ENCODE measurements around the gene ZBTB12. TPM values are rescaled to one million over a fixed set of nuclear protein-coding genes. Genes with fewer than 3 reads are reported as not detected.

ZBTB12 gene
- total RNA-seq, 1 experiment from 2014 or later: 11.7 TPM

GRCh38 chr6:31919624-31920303, 17.9 kb upstream of the ZBTB12 start:
- H3K27me3 ChIP-seq (replicated peaks; ENCODE audit: control insufficient read depth, insufficient read depth, low read length): no peaks in the 10 kb centered on the region
- CTCF ChIA-PET: interaction anchor here (0.6 to 1.3 kb wide), 3 partner anchors 9 to 57 kb away, joined by 3 to 4 read pairs (median 3); no protein-coding TSS in a partner anchor
- peaks cover 15% of the 10 kb centered on the region for H3K4me1 ChIP-seq
- H3K36me3 ChIP-seq (ENCODE audit: control insufficient read depth, insufficient read depth, low read length): no peaks in the 10 kb centered on the region
- no peak for TF ChIP-seq CTCF (IDR thresholded peaks at IDR 0.05; ENCODE audit: insufficient read depth in 1 of 2, low read depth in 1 of 2, low read length in 1 of 2, severe bottlenecking in 1 of 2, unreplicated experiment in 1 of 2)
- H3K9me3 Mint-ChIP-seq (ENCODE audit: unreplicated experiment): no peaks in the 10 kb centered on the region
- intact Hi-C loops (cut with micrococcal nuclease; ENCODE audit: unreplicated experiment): loop anchor here (2.0 kb wide), 1 partner anchor 21 kb away; no protein-coding TSS in a partner anchor
- H3K4me1 Mint-ChIP-seq (ENCODE audit: low read depth, unreplicated experiment): peaks cover 23% of the 10 kb centered on the region
- BruUV-seq (replicated peaks): no TSS peak
- no peak overlapping the region for H3K27ac Mint-ChIP-seq (ENCODE audit: unreplicated experiment)
- H3K9me3 ChIP-seq: no peaks in the 10 kb centered on the region
- H3K4me3 ChIP-seq (ENCODE audit: low read depth, low read length): no peak overlapping the region
- H3K27me3 Mint-ChIP-seq (ENCODE audit: insufficient read depth, unreplicated experiment): no peaks in the 10 kb centered on the region
- POLR2A ChIA-PET: interaction anchor here (0.7 kb wide), 1 partner anchor 22 kb away, joined by 7 read pairs; the partner anchor contains the start of gene EHMT2
- H3K36me3 Mint-ChIP-seq (ENCODE audit: insufficient read depth, unreplicated experiment): no peaks in the 10 kb centered on the region
- H3K4me3 Mint-ChIP-seq (ENCODE audit: unreplicated experiment): no peak overlapping the region
- DNase-seq: no peak

DNA sequence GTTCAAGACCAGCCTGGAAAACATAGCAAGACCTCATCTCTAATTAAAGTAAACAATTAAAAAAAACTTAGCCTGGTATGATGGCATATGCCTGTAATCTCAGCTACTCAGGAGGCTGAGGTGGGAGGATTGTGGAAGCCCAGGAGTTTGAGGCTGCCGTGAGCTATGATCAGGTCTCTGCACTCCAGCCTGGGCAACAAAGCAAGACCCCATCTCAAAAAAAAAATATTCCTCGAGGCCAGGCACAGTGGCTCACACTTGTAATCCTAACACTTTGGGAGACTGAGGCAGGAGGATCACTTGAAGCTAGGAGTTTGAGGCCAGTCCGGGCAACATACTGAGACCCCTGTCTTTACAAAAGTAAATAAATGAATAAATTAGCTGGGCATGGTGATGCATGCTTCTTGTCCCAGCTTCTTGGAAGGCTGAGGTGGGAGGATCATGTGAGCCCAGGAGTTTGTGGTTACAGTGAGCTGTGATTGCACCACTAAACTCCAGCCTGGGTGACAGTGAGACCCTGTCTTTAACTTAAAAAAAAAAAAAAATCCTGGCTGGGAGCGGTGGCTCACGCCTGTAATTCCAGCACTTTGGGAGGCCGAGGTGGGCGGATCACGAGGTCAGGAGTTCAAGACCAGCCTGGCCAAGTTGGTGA, 16.3 kb upstream of the ZBTB12 start:
- no TSS peak for BruUV-seq (replicated peaks)

More for the DNA sequence above, 16.3 kb upstream of the ZBTB12 start:
- Histone ChIP-seq H3K9me3 (no peaks in the 10 kb centered on the region), H3K4me3 (ENCODE audit: low read depth, low read length) (no peak overlapping the region), H3K36me3 (ENCODE audit: control insufficient read depth, insufficient read depth, low read length) (no peaks in the 10 kb centered on the region), H3K4me1 (peaks cover 15% of the 10 kb centered on the region), H3K27me3 (replicated peaks; ENCODE audit: control insufficient read depth, insufficient read depth, low read length) (no peaks in the 10 kb centered on the region)
- H3K9me3 Mint-ChIP-seq (ENCODE audit: unreplicated experiment): no peaks in the 10 kb centered on the region
- H3K4me1 Mint-ChIP-seq (ENCODE audit: low read depth, unreplicated experiment): peaks cover 23% of the 10 kb centered on the region
- DNase-seq: no peak
- no peaks in the 10 kb centered on the region for H3K36me3 Mint-ChIP-seq (ENCODE audit: insufficient read depth, unreplicated experiment)
- no peak overlapping the region for H3K27ac Mint-ChIP-seq (ENCODE audit: unreplicated experiment)
- POLR2A ChIA-PET: interaction anchor here (0.7 kb wide), 1 partner anchor 78 kb away, joined by 3 read pairs; no protein-coding TSS in a partner anchor
- CTCF ChIA-PET: interaction anchor here (0.6 to 0.7 kb wide), 3 partner anchors 23 to 1050 kb away, joined by 4 to 5 read pairs (median 4); no protein-coding TSS in a partner anchor
- intact Hi-C loops (cut with micrococcal nuclease; ENCODE audit: unreplicated experiment): no loop called here
- H3K4me3 Mint-ChIP-seq (ENCODE audit: unreplicated experiment): no peak overlapping the region
- no peaks in the 10 kb centered on the region for H3K27me3 Mint-ChIP-seq (ENCODE audit: insufficient read depth, unreplicated experiment)
- TF ChIP-seq CTCF (IDR thresholded peaks at IDR 0.05; ENCODE audit: insufficient read depth in 1 of 2, low read depth in 1 of 2, low read length in 1 of 2, severe bottlenecking in 1 of 2, unreplicated experiment in 1 of 2): no peak
